ENCODE results near the gene GLI3.

Gene GLI3

DNA sequence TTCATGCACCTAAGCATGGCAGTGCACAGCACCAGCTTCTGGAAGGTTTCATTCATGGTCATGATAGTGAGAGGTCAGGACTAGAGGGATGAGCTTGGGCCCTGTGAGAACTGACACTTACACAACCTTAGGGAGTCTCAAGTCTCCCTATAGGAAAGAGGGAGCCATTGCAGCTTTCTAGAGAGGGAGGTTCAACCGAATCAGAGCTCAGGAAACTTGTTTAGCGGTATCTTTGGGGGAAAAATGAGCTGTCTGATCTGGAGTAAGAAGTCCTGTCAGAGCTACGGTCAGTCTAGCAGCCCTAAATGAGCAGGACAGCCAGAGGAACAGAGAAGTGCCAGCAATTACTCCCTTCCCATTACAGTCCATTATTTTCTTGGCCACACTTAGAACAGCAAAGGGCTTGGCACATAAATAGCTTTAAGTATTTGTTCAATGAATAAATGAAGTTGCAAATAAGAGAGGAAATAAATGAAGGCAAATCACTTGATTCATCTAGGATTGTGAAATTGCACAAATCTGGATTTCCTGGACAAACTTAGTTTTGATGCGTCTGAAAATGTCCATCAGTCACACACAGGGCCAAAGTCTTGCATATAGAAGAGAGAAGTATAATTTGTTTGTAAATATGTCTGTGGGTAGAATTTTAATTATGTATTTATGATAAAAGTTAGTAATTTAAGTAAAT, 262.0 kb downstream of the GLI3 start:
- no peak for DNase-seq (ENCODE audit: low read depth in 1 of 2, low spot score in 1 of 2)

DNA sequence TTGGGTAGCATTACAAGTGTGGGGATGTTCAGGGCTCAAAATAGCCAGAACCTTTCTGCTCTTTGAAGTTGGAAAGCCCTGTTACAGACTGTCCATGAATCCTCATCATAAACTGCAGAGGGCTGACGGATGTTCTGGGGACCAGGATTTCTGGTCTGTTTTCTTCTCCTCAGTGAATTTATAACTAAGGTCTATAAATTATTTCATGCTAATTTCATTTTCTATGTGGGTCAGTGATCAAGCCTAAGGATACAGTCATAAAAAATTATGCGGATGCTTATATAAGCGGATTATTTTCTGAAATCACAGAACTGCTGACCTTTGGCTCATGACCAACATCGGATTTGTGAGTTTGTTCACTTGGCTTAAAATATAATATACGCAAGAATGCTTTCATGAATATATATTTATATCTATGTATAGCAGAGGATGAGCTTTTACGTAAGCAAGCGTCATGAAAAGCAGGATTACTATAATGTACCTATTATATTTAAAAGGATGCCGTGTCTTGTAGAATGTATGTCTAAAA, 263.7 kb downstream of the GLI3 start:
- DNase-seq (ENCODE audit: low read depth in 1 of 2, low spot score in 1 of 2), result no peak

DNA sequence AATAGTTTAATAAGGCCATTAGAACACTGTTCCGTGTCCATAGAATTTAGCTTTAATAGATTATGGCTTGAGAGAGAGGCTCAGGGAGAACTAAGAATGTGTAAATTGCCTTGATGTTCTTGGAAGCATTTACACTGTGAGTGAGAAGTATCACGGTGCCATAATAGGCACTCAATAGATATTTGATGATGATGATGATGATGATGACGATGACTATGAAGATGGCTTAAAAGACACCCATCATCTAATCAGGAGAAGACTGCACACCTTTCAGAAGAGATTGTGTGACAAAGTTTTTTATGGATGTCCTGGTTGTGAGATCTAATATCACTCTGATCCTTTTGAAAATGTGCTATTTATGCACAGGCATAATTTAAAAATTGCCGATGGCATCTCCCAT, 264.2 kb downstream of the GLI3 start:
- DNase-seq (ENCODE audit: low read depth in 1 of 2, low spot score in 1 of 2), result no peak

DNA sequence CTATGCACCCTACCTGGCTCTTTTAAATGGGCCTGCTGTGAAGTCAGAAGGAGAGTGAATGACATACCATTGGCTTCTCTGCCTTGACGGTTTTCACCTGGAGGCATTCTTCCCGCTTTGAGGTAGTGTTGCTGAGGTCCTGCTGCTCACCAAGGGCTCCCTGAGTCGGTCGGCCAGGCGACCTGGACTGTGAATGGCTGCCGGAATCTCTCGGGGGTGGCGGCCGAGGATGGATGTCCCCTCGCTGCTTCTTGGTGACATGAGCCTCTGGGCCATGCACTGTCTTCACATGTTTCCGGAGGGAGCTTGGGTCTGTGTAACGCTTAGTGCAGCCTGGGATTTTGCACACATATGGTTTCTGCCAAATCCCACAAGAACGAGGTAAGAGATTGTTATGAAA, 264.7 kb downstream of the GLI3 start:
- DNase-seq (ENCODE audit: low read depth in 1 of 2, low spot score in 1 of 2), result no peak

DNA sequence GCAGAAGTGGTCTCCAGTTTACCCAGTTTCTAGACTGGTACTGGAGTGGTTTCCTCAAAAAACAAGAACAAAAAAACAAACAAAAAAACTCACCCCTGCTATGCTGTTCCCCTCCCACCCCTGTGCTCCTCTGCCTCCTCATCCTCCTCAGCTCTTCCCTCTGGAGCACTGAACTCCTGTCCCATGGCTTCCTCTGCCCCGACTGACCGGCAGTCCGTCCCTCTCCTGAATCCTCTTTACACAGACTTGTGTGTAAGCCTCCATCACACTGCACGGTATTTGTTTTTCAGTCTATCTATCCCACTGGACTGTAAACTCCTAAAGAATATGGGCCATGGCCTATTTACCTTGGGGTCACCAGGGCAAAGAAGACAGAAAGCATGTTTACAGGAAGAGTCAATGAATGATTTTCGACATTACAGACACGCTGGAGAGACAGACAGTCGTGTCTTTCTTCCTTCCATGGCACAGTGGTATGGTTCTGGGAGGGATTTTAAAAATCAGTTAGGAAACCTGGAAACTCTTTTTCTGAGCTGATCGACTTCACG, 265.3 kb downstream of the GLI3 start:
- DNase-seq (ENCODE audit: low read depth in 1 of 2, low spot score in 1 of 2), result no peak

DNA sequence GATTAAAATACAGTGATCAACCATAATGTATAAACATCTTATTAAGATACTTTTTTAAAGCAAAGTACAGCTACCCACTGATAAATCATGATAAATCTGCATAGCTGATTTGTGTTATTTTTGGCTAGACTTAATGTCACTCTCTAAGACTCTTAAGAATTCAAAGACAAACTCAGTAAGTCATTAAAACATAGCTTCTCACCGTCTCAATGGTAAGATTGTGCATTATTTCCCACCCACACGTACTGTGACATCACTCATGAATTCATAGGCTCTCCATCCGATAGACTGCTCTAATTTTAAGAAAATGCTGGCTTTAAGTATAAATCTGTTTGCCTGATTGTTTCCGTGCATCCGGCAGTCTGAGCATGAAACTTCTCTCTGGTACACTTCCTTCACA, 266.1 kb downstream of the GLI3 start:
- DNase-seq (ENCODE audit: low read depth in 1 of 2, low spot score in 1 of 2), result no peak

DNA sequence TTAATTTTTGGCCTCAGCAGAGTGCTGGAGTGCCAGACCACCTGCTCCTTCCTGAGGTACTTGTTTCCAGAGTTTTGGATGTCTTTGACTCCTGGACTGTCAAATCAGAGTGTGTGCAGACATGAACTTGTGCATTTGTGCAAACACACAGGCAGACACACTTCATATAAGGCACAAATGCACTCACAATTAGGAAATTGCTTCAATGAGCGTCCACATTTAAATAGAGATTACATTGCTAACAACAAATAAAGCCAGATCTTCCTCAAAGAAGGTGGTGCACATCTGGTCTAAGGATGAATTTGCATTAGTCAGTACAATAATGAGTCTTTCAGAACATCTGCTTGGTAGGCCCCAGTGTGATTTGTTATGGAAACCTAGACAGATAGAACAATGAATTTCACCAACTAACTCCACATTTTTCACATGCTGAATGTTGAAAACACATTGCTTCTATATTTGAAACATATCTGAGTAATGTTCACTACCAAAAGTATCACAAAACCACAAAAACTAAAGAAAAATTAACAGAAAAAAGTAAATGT, 267.4 kb downstream of the GLI3 start:
- DNase-seq (ENCODE audit: low read depth in 1 of 2, low spot score in 1 of 2), result no peak

DNA sequence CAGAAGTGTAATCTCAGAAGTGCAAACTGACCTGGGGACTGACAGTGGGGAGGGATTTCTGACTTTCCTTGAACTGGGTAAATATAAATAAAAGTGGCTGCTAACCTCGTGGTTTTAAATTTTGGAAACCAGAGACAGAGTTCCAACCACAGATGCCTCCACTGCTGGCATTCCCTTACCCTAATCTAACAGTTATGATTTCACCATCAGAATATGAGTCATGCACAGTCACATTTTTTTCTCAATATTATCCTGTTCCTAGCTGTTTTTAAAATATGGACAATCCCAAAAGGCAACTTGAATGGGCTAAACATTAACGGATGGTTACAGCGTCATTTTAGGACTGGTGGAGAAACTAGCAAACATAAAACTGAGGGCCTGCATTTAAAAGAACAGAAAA, 269.9 kb downstream of the GLI3 start:
- no peak for DNase-seq (ENCODE audit: low read depth in 1 of 2, low spot score in 1 of 2)

DNA sequence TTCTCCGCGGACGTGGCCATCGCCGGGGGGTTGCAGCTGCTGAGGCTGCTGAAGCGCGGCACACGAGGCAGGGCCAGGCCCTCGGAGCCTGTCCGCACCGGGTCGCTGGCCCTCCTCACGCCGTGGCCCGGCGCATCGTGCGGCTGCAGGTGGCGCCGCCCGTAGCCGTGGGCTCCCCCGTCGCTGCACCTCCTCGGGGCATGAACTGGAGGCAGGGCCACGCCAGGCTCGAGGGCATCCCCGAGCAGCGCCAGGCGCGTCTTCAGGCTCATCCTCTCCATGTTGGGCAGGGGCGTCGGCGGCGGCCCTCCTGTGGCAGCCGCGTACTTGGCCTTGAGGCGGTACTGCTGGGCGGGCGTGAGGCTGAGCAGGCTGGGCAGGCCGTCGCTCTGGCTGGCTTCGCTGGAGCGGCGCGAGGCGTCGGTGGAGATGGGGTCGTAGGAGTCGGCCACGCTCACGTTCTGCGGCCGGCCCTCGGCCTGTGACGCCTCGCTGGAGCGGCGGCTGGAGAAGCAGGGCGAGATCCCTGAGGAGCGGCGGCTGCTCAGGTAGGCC, 271.0 kb downstream of the GLI3 start:
- no peak for DNase-seq (ENCODE audit: low read depth in 1 of 2, low spot score in 1 of 2)

DNA sequence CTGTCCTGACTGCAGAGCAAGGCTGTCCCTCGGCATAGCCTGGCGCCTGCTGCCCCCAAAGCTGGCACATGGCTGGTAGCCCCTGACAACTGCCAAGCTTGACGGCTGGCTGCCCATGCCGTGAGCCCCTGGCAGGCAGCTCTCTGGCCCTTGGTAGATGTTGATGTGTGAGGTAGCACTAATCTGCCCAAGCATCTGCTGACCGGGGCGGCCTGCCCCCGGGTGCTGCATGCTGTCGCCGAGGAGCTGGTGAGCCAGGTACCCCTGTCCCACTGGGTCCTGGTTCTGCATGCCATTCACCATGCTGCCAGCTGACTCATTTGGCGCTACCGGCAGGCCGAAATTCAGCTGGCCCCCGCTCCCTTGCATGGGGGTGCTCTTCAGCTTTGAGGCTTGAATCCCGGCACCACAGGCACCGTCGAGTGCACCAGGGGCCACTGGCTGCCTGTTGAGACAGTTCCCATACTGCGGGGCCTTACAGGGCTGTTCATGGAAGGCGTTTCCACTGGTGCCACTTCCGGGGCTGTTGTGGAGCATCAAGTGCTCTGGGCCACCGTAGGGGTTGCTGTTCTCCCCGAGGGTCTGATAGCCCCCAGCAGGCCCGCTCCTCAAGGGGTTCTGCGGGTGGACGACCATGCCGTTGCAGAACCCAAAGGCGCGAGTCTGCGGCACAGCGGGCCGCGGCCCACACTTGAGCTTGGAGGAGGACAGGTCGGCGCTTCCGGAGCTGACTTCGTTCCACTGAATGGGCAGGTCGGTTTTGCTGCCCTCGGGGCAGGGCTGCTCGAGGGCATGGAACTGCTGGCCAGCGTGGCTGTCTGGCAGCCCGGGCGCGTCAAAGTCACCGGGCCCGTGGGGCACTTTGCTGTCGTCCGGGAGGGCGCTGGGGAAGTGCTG, 271.9 kb downstream of the GLI3 start:
- DNase-seq (ENCODE audit: low read depth in 1 of 2, low spot score in 1 of 2), result no peak

DNA sequence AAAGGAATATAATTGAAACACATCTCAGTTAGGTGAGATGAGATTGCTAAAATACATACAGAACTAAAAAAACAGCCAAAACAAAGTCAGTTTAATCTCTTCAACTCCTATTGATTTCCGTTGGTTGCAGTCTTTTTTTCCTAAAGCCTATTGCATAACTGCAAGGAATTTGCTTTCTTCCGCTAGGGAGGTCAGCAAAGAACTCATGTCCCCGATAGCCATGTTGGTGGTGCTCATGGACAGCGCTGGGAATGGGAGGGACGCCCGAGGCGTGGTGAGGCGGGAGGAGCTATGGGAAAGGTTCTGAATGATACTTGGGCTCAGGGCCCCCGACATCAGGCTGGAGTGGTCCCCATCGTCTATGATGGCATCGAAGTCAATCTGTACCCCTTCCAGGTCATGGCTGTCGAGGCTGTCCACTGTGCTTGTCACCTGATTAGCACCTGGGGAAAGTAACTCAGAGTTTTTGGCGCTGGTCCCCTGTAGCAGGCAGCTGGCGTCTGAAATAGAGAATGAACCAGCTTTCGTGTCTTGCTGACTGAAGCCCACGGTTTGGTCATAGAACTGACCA, 272.7 kb downstream of the GLI3 start:
- no peak for DNase-seq (ENCODE audit: low read depth in 1 of 2, low spot score in 1 of 2)

DNA sequence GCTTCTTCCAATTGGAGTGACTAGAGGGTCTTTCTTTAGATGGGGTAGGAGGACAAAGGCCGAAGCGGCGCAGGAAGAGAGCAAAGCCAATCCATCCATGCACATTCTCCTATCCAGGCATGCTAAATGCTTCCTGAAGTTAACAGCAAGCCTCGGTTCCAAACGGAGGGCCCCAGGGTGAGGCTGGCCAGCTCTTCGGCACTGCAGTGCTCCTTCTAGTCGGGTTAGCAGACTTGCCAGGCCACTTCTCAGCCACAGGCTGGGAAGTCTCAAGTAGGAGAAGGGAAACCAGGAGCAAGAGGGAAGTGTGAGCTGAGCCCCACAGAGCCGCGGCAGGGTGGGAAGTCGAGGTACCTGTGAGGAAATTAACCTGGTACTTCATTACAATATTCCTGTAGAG, 280.3 kb downstream of the GLI3 start:
- no peak for DNase-seq (ENCODE audit: low read depth in 1 of 2, low spot score in 1 of 2)

DNA sequence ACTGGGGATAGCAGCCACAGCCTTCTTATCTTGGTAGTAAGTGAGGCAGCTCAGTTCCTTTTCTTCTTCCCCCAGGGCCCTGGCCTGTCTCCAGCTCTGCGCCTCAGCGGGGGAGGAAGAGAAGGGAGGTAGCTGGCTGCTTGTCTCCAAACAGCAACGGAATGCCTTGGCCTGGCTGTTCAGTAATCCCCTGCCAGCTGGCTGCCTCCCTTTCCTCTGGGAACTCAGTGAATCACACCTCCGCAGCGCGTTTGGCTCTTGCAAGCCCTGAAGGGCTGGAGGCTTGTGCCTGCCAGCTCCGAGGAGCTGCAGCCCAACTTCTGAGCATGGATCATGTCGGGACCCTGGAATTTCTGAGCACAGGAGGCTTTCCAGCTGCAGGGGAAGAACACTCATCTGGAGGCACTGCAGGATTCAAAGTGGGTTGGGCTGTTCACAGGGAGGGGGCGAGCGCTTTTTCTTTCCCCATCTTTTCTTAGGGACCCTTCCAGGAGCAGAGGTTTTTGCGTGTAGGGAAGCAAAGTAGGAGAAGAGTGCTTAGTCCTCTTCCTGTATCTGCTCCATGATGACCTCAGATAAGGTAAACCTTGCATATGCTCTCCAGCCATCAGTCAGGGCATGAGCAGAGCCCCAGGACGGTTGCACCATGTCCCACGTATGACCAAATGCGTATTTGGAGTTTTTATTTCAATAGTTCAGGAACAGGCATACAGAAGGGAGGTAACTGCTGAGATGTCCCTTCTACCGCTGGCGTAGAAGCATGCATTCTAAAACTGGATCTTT, 280.9 kb downstream of the GLI3 start:
- no peak for DNase-seq (ENCODE audit: low read depth in 1 of 2, low spot score in 1 of 2)

DNA sequence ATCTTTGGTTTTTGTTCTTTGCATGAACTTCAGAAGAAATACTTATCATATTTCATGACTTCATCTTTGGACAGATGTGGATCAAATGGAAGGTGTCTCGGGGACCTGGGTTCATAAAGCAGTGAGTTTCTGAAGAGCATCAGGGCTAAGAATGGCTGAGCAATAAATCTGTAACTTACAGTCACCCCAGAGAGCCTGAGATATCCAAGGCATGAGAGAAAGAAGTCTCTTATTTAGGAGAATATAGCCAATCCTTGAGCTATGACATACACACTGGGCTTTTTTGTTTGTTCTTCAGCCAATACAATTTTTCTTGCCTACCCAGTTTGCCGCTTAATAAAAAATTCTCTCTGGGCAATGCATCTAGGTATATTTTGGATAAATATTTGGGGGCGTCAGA, 281.6 kb downstream of the GLI3 start:
- no peak for DNase-seq (ENCODE audit: low read depth in 1 of 2, low spot score in 1 of 2)

DNA sequence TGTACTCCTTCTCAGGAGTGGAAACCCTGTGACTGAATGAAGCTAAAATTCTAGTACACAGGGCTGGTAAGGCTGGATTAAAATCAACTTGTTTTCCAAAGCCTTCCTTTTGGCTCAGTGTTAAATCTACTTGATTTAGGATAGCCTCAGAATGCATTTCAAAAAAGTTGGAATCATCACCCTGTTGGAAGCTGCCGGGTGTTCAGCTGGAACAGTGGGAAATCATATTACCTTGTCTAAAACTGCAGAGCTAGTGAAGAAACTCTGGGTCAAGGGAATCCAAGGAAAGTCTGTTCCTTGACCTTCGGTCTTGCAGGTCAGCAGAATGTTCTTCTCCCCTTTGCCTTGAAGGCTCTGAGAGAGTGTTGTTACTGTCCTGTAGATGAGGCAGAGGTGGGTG, 282.0 kb downstream of the GLI3 start:
- no peak for DNase-seq (ENCODE audit: low read depth in 1 of 2, low spot score in 1 of 2)

DNA sequence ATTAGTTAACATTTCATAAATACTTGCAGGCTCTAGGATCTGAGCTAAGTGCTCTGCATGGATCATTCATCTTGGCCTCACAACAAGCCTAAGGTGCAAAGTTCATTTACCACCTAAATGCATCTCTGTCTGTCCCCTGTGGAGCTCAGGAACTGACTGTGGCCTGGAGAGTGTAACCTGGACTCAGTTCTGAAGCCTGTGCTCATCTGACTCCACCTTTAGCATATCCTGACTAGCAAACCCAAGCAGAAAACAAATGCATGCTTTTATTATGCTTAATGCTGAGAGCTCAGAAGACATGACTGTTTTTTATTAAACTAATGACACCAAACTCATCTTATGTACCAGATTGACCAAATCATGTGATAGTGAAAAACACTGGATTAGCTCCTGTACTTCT, 288.5 kb downstream of the GLI3 start:
- DNase-seq (ENCODE audit: low read depth in 1 of 2, low spot score in 1 of 2), result no peak

DNA sequence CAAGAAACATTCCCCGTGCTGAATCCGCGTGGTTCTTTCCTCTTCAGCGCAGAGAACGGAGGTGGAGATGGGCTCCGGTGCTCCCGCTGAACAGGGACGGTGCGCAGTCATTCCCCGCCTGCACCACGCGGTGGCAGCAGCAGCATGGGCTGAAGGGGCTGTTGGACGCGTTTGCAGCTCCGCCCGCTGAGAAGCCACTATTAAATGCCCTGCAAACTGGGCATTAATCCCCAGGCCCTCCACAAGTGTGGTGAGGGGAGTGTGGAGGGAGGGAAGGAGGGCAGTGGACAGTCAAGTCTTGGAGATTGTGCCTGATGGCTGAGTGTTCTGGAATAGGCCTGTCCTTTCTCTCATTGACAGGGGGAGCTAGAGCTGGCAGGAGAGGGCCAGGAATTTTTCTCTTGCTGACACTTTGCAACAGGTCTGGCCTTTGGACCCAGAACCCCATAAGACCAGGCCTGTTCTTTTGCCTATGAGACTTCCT, 293.9 kb downstream of the GLI3 start:
- DNase-seq (ENCODE audit: low read depth in 1 of 2, low spot score in 1 of 2), result peak; percentile 9 to 36

DNA sequence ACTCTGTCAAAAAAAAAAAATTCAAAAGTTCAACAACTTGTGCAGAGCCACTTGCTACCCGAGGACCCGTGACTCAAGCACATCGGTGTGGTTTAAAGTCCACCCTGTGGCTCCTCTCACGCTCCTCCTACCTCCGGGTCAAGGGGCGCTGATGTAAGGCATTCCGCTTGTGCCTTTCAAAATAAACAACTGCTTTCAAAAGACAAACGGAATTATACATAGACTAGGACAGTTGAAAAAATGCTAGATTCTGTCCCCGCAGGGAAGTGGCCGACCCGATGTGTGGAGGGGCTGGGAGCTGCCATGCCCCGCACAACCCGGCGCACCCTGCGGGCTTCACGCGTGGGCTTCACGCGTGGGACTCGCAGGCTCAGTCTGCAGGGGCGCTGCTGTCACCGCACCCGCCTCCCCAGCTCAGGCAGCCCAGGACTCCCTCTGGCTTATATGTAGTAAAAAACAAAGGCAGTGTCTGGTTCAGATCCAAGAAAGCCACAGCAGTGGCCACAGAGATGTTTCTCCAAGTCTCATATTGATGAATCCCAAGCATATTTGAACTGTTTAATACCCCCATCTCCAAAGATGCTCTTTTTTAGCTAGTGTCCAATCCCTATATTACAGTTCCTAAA, 294.4 kb downstream of the GLI3 start:
- DNase-seq (ENCODE audit: low read depth in 1 of 2, low spot score in 1 of 2), result no peak

DNA sequence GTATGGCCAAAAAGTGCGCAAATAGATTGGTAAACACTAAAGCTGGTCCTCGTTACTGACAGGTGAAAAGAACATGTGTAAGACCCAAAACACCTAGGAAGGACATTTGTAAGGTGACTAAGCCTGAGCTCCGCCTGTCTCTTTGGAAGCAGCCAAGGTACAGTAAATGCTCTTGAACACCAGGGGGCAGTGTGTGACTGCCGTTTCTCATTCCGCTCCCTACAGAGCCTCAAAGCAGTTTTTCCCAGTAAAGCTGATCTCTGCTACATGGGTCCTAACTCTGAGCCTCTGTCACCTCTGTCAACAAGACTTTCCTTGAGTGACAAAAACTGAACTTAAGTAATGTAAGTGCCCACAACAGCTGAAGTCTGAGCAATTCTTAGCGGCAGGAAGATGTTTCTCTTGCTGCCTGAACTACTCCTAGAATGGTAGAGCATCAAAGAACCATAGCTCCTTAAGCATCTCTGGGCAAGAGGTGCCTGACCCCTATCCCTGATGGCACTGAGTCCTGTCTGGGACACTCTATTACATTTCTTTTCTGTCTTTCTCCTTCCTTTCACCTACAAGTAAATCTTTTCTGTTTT, 296.2 kb downstream of the GLI3 start:
- peak in 1 of 2 donors; percentile 15 for DNase-seq (ENCODE audit: low read depth in 1 of 2, low spot score in 1 of 2)
